Tibial artery (tissue), 4 donors: Measurements from ENCODE around the gene KIF5C.

Experiments
- DNase-seq, 2 donors: peaks; one replicate each; pipeline ENCODE4 v3.0.0-alpha.2; 2019
- H3K27ac ChIP-seq, 2 donors: fragments of 200-600 bp; sonication (generic) in 1 of 2; 1 replicate in 1 of 2; 2 replicates in 1 of 2; pipeline ENCODE4 v1.5.1; 2018 to 2019; ENCODE audit warnings: mild to moderate bottlenecking in 1 of 2
- H3K27me3 ChIP-seq, 2 donors: fragments of 200-600 bp; sonication (generic) in 1 of 2; one replicate each; pipeline versions ENCODE4 v1.5.1 to v1.6.0; 2016 to 2019
- H3K36me3 ChIP-seq, 3 donors: fragments of 200-600 bp; sonication (generic) in 2 of 3; one replicate each; pipeline ENCODE4 v1.5.1; 2016 to 2019; ENCODE audit warnings: mild to moderate bottlenecking in 2 of 3
- H3K4me1 ChIP-seq, 4 donors: fragments of 200-600 bp; sonication (generic) in 2 of 4; 1 replicate in 3 of 4; 2 replicates in 1 of 4; pipeline ENCODE4 v1.5.1; 2016 to 2019
- H3K4me3 ChIP-seq, 2 donors: fragments of 200-600 bp; sonication (generic) in 1 of 2; 1 replicate in 1 of 2; 2 replicates in 1 of 2; pipeline ENCODE4 v1.5.1; 2018 to 2019; ENCODE audit warnings: mild to moderate bottlenecking in 2 of 2
- H3K9me3 ChIP-seq, 3 donors: fragments of 200-600 bp; sonication (generic) in 1 of 3; one replicate each; pipeline ENCODE4 v1.5.1; 2016 to 2019
- intact Hi-C: fragments of 100-400 bp; cut with DNase I; formaldehyde crosslinking; loops from one replicate; pipeline ENCODE4 v1.15.0; 2023; ENCODE audit warnings: low total_unique reads
- TF ChIP-seq, protein P1 (sequence below), 2 experiments: fragments of 200-600 bp in 1 of 2; fragments of 450-650 bp in 1 of 2; IDR thresholded peaks; one replicate each; pipeline ENCODE4 v1.5.1; 2017 to 2019; ENCODE audit warnings: antibody characterized with exemption in 2 of 2, mild to moderate bottlenecking in 1 of 2, moderate library complexity in 1 of 2

KIF5C gene

DNA sequence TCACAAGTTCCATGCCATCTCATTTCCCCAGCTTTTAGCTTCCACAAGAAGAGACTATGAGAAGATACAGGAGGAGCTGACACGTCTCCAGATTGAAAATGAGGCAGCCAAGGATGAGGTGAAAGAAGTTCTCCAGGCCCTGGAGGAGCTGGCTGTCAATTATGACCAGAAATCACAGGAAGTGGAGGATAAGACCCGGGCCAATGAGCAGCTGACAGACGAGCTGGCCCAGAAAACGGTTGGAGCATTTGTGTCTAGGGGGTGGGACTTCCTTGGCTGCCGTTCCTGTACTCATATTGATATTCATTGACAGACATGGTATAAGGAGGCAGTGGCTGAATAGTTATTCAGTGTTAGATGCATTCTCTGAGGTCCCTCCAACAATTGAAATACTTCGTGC lies 106.3 kb downstream of the KIF5C start:
- H3K4me1 ChIP-seq: peaks cover 0 to 5% (median 0%) of the 10 kb centered on the region in 4 donors
- intact Hi-C loops: loop anchor here (10.0 kb wide), 1 partner anchor 1047 kb away; no protein-coding TSS in a partner anchor
- H3K27me3 ChIP-seq: no peaks in the 10 kb centered on the region
- H3K9me3 ChIP-seq: no peaks in the 10 kb centered on the region
- DNase-seq: no peak
- no peaks in the 10 kb centered on the region for H3K36me3 ChIP-seq
- no peak overlapping the region for H3K4me3 ChIP-seq
- TF ChIP-seq, protein P1, sequence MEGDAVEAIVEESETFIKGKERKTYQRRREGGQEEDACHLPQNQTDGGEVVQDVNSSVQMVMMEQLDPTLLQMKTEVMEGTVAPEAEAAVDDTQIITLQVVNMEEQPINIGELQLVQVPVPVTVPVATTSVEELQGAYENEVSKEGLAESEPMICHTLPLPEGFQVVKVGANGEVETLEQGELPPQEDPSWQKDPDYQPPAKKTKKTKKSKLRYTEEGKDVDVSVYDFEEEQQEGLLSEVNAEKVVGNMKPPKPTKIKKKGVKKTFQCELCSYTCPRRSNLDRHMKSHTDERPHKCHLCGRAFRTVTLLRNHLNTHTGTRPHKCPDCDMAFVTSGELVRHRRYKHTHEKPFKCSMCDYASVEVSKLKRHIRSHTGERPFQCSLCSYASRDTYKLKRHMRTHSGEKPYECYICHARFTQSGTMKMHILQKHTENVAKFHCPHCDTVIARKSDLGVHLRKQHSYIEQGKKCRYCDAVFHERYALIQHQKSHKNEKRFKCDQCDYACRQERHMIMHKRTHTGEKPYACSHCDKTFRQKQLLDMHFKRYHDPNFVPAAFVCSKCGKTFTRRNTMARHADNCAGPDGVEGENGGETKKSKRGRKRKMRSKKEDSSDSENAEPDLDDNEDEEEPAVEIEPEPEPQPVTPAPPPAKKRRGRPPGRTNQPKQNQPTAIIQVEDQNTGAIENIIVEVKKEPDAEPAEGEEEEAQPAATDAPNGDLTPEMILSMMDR (IDR thresholded peaks at IDR 0.05): no peak
- H3K27ac ChIP-seq: no peak overlapping the region

DNA sequence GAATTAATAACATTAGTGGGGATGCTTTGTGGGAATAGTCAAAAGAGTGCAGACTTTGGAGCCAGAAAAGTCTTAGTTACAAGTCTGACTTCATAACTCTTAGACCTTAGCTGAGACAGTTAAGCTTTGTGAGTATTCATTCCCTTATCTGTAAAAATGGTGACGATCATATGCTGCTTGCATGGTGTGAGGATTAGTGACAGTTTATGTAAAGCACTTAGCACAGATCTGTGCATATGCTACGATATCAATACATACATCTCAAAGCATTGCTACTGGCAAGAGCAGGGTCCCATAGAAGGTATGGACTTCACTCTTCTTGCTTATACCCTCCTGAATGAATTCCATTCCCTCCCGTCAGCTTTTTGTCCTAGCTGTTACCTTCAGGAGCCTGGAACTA lies 106.8 kb downstream of the KIF5C start:
- intact Hi-C loops: loop anchor here (10.0 kb wide), 1 partner anchor 1047 kb away; no protein-coding TSS in a partner anchor
- H3K27ac ChIP-seq: no peak overlapping the region
- no peak overlapping the region for H3K4me3 ChIP-seq
- H3K9me3 ChIP-seq: no peaks in the 10 kb centered on the region
- peaks cover 0 to 5% (median 0%) of the 10 kb centered on the region in 4 donors for H3K4me1 ChIP-seq
- H3K27me3 ChIP-seq: no peaks in the 10 kb centered on the region
- TF ChIP-seq, protein P1 (IDR thresholded peaks at IDR 0.05): no peak
- no peak for DNase-seq
- no peaks in the 10 kb centered on the region for H3K36me3 ChIP-seq

DNA sequence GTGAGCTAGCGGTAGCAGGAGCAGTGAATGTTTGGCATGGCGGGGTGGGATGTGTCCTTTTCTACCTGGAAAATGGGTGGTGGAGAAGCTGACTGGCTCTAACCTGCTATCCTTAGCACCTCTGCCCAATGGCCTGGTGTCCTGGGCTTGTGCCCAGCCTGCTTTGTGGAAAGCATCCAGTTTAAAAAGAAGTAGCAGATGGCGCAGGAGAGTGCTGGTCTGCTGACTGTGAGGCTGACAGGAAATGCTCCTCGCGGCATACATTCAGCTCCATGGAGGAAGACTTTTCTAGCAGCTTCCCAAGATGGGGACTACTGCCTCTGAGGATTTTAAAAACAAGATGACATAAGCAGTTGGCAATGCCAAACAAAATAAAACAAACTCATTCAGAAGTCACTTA lies 107.3 kb downstream of the KIF5C start:
- H3K27ac ChIP-seq: no peak overlapping the region
- no peaks in the 10 kb centered on the region for H3K9me3 ChIP-seq
- no peaks in the 10 kb centered on the region for H3K27me3 ChIP-seq
- DNase-seq: no peak
- no peaks in the 10 kb centered on the region for H3K36me3 ChIP-seq
- peaks cover 0 to 5% (median 0%) of the 10 kb centered on the region in 4 donors for H3K4me1 ChIP-seq
- H3K4me3 ChIP-seq: no peak overlapping the region
- intact Hi-C loops: loop anchor here (10.0 kb wide), 1 partner anchor 1047 kb away; no protein-coding TSS in a partner anchor
- TF ChIP-seq, protein P1 (IDR thresholded peaks at IDR 0.05): no peak

DNA sequence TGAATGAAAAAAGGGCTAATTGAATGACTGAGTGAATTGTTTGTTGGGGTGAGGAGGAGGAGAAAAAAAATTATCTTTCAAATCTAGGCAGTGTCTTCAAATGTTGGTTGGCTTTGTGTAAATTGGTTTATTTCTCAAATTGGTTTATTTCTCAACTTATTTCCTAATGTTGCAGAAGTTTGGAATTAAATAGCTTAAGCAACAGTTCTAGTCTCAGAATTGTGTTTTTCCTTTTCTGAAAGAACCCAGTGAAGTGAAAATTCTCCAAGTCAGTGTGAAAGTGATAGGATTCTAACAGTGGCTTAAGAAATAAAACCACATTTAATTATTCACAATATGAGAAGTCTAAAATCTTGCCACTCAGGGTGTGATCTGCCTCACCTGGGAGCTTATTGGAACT lies 108.9 kb downstream of the KIF5C start:
- no peak for DNase-seq
- H3K4me3 ChIP-seq: no peak overlapping the region
- H3K9me3 ChIP-seq: no peaks in the 10 kb centered on the region
- H3K36me3 ChIP-seq: no peaks in the 10 kb centered on the region
- TF ChIP-seq, protein P1 (IDR thresholded peaks at IDR 0.05): no peak
- H3K27me3 ChIP-seq: no peaks in the 10 kb centered on the region
- H3K27ac ChIP-seq: no peak overlapping the region
- intact Hi-C loops: loop anchor here (10.0 kb wide), 1 partner anchor 1049 kb away; no protein-coding TSS in a partner anchor
- H3K4me1 ChIP-seq: peaks cover 0 to 5% (median 0%) of the 10 kb centered on the region in 4 donors

DNA sequence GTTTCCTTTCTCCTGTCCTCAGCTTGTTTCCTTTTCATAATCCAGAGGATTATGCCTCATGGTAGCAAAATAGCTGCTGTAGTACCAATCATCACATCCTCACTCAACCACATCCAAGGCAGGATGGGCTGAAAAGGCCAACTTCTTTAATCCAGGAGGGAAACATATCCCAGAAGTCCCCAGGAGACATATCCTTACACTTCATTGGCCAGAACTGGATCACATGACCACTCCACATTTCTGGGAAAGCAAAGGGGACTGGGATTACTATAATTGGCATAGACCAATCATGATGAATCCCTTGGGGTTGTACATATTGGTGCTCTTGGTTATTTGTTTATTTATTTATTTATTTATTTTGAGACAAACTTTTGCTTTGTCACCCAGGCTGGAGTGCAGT lies 109.4 kb downstream of the KIF5C start:
- Histone ChIP-seq H3K4me3 (no peak overlapping the region), H3K4me1 (peaks cover 0 to 5% (median 0%) of the 10 kb centered on the region in 4 donors), H3K9me3 (no peaks in the 10 kb centered on the region), H3K27ac (no peak overlapping the region), H3K36me3 (no peaks in the 10 kb centered on the region), H3K27me3 (no peaks in the 10 kb centered on the region)
- DNase-seq: no peak
- intact Hi-C loops: loop anchor here (10.0 kb wide), 1 partner anchor 1050 kb away; no protein-coding TSS in a partner anchor
- TF ChIP-seq, protein P1 (IDR thresholded peaks at IDR 0.05): no peak
